K562 (cell line): ENCODE data around the gene DAGLA. TPM values are rescaled to one million over a fixed set of nuclear protein-coding genes. Genes with fewer than 3 reads are reported as not detected.

ENCODE experiments used
- ATF1 ChIP-seq, 2 experiments: fragments of 450-650 bp in 1 of 2; IDR thresholded peaks; 2 replicates each; pipeline ENCODE4 v1.6.1; 2016; ENCODE audit warnings: missing compliant biosample characterization in 1 of 2, missing genetic modification characterization in 1 of 2
- FOXK1 ChIP-seq: sonication (generic); formaldehyde crosslinking; IDR thresholded peaks from 2 replicates; pipeline ENCODE4 v1.8.0; 2022; ENCODE audit warnings: missing genetic modification reagents, mild to moderate bottlenecking, borderline replicate concordance
- IRF2 ChIP-seq: sonication (generic); formaldehyde crosslinking; IDR thresholded peaks from 2 replicates; pipeline ENCODE4 v1.8.1; 2022; ENCODE audit warnings: mild to moderate bottlenecking, missing genetic modification reagents
- JUND ChIP-seq, 2 experiments: IDR thresholded peaks; 2 replicates in 1 of 2; 3 replicates in 1 of 2; pipeline ENCODE4 v1.6.1; 2011; ENCODE audit warnings: borderline replicate concordance in 2 of 2, low read depth in 2 of 2, low read length in 2 of 2, improper control_type of control experiment in 1 of 2, missing biosample characterization in 1 of 2, missing genetic modification characterization in 1 of 2, missing genetic modification reagents in 1 of 2
- KAT7 ChIP-seq: sonication (generic); formaldehyde crosslinking; IDR thresholded peaks from 2 replicates; pipeline ENCODE4 v1.8.0; 2022; ENCODE audit warnings: missing genetic modification reagents, mild to moderate bottlenecking, borderline replicate concordance
- KLF1 ChIP-seq: fragments of 450-650 bp; IDR thresholded peaks from 2 replicates; pipeline ENCODE4 v1.6.1; 2016; ENCODE audit warnings: missing genetic modification characterization, missing compliant biosample characterization
- LEF1 ChIP-seq: fragments of 450-650 bp; IDR thresholded peaks from 2 replicates; pipeline ENCODE4 v1.6.1; 2016; ENCODE audit warnings: mild to moderate bottlenecking
- NFYB ChIP-seq: IDR thresholded peaks from 2 replicates; pipeline ENCODE4 v1.6.1; 2011; ENCODE audit warnings: mild to moderate bottlenecking, moderate library complexity; ENCODE audit not compliant: insufficient read length; ENCODE audit errors: extremely low read depth
- RBFOX2 ChIP-seq: fragments of 200-400 bp; formaldehyde crosslinking; IDR thresholded peaks from 2 replicates; pipeline ENCODE4 v1.6.1; 2017; ENCODE audit warnings: low read depth, mild to moderate bottlenecking, low read length, moderate library complexity
- RBM17 ChIP-seq: fragments of 200-400 bp; formaldehyde crosslinking; IDR thresholded peaks from 2 replicates; pipeline ENCODE4 v1.6.1; 2017; ENCODE audit warnings: low read depth, mild to moderate bottlenecking, low read length, borderline replicate concordance
- ZBTB33 ChIP-seq: sonication (generic); formaldehyde crosslinking; IDR thresholded peaks from 2 replicates; pipeline ENCODE4 v1.8.1; 2023; ENCODE audit warnings: mild to moderate bottlenecking, missing genetic modification reagents
- ZC3H11A ChIP-seq: IDR thresholded peaks from 2 replicates; pipeline ENCODE4 v1.6.1; 2012; ENCODE audit warnings: low read depth, low read length, improper control_type of control experiment
- ZKSCAN1 ChIP-seq: fragments of 150-350 bp; IDR thresholded peaks from 2 replicates; pipeline ENCODE4 v1.6.1; 2016; ENCODE audit warnings: low read depth, low read length
- polyA plus RNA-seq, 8 experiments: library from polyadenylated mRNA; depleted of rRNA in 4 of 8; stranded (reverse) in 5 of 8; unstranded in 3 of 8; fragments of >200 nt; fragmentation: Nextera tagmentation in 2 of 8; fragmentation: Illumina TruSeq in 1 of 8; extraction: Ambion mirVana in 2 of 8; extraction: Trizol in 1 of 8; gene quantifications; 2 replicates each; pipeline versions ENCODE4 v1.2.1 to v1.2.3, GENCODE V29; 2011 to 2014; ENCODE audit warnings: inconsistent platforms in 1 of 8, missing spikeins in 1 of 8
- total RNA-seq, 7 experiments: library from RNA; depleted of rRNA in 6 of 7; stranded (reverse); fragments of >200 nt in 6 of 7; fragmentation: Illumina TruSeq in 2 of 7; extraction: Trizol in 2 of 7; gene quantifications; 2 replicates each; pipeline versions ENCODE4 v1.2.1 to v1.2.3, GENCODE V29; 2011 to 2021; ENCODE audit warnings: low replicate concordance in 1 of 7
- TF ChIP-seq, protein P1 (sequence below): sonication (generic); formaldehyde crosslinking; IDR thresholded peaks from 2 replicates; pipeline ENCODE4 v1.4.0; 2020; ENCODE audit warnings: mild to moderate bottlenecking, missing genetic modification reagents
- TF ChIP-seq, protein P2 (sequence below), 3 experiments: IDR thresholded peaks in 2 of 3; conservative IDR thresholded peaks in 1 of 3; 2 replicates each; pipeline ENCODE4 v1.5.1; 2011 to 2012; ENCODE audit warnings: low read length in 3 of 3, mild to moderate bottlenecking in 3 of 3, control low read depth in 2 of 3, improper control_type of control experiment in 1 of 3, inconsistent platforms in 1 of 3, low read depth in 1 of 3, mixed read lengths in 1 of 3, moderate library complexity in 1 of 3; ENCODE audit not compliant: insufficient read depth in 2 of 3
- TF ChIP-seq, protein P3 (sequence below): sonication (generic); formaldehyde crosslinking; IDR thresholded peaks from 2 replicates; pipeline ENCODE4 v1.9.0; 2022; ENCODE audit warnings: mild to moderate bottlenecking, missing genetic modification reagents
- TF ChIP-seq, protein P4 (sequence below), 2 experiments: fragments of 450-650 bp in 1 of 2; sonication (generic) in 1 of 2; formaldehyde crosslinking in 1 of 2; IDR thresholded peaks in 1 of 2; conservative IDR thresholded peaks in 1 of 2; 2 replicates each; pipeline versions ENCODE4 v1.6.1 to v1.8.1; 2016 to 2023; ENCODE audit warnings: mild to moderate bottlenecking in 2 of 2, moderate library complexity in 2 of 2, inconsistent platforms in 1 of 2, missing genetic modification reagents in 1 of 2
- TF ChIP-seq, protein P5 (sequence below): fragments of 450-650 bp; conservative IDR thresholded peaks from 2 replicates; pipeline ENCODE4 v1.6.1; 2016; ENCODE audit warnings: missing genetic modification characterization, low read depth, mild to moderate bottlenecking, missing compliant biosample characterization, moderate library complexity

Gene DAGLA
- total and polyA plus RNA-seq, 9 of the 15 experiments (the other 6 are each of a cell fraction or from before 2014, with no cell fraction given): 0.03 to 0.16 (median 0.04) TPM; not detected in 4

DNA sequence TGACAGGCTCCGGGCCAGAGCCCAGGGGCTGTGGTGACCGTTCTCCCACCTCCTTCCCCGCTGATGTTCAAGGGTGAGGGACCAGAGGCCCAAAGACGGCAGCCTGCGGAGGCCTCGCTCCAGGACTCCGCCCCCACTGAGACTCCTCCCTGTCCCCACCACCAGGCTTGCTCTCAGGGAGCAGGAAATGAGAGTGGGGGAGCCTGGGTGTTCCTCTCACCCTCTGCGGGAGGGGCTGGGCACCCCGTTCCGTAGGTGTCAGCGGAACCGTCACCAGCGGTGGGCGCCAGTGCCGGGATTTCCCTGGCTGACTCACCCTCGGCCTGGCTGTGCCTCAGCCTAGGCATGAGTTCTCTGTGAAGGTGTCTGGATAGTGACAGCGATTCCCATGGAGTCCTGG is 15.7 kb downstream of the DAGLA start (continued):
- TF ChIP-seq KAT7 (no peak), FOXK1 (CRISPR knock-in tag) (no peak), KLF1 (tag) (no peak), NFYB (no peak), RBM17 (no peak), ZC3H11A (no peak), ATF1 (CRISPR knock-in tag; IDR thresholded peaks at IDR 0.05) (no peak), ATF1 (tag; IDR thresholded peaks at IDR 0.05) (no peak), ZKSCAN1 (no peak), IRF2 (CRISPR knock-in tag) (no peak), JUND (IDR thresholded peaks at IDR 0.05; ENCODE audit: borderline replicate concordance, low read depth, low read length) (peak; percentile 23; the same call in 1 of the 2 replicates), JUND (tag; IDR thresholded peaks at IDR 0.05; ENCODE audit: borderline replicate concordance, low read depth, low read length) (no peak), ZBTB33 (CRISPR knock-in tag) (peak; percentile 73), RBFOX2 (no peak), LEF1 (no peak)
- TF ChIP-seq, protein P1, sequence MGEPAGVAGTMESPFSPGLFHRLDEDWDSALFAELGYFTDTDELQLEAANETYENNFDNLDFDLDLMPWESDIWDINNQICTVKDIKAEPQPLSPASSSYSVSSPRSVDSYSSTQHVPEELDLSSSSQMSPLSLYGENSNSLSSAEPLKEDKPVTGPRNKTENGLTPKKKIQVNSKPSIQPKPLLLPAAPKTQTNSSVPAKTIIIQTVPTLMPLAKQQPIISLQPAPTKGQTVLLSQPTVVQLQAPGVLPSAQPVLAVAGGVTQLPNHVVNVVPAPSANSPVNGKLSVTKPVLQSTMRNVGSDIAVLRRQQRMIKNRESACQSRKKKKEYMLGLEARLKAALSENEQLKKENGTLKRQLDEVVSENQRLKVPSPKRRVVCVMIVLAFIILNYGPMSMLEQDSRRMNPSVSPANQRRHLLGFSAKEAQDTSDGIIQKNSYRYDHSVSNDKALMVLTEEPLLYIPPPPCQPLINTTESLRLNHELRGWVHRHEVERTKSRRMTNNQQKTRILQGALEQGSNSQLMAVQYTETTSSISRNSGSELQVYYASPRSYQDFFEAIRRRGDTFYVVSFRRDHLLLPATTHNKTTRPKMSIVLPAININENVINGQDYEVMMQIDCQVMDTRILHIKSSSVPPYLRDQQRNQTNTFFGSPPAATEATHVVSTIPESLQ: no peak
- TF ChIP-seq, protein P2, sequence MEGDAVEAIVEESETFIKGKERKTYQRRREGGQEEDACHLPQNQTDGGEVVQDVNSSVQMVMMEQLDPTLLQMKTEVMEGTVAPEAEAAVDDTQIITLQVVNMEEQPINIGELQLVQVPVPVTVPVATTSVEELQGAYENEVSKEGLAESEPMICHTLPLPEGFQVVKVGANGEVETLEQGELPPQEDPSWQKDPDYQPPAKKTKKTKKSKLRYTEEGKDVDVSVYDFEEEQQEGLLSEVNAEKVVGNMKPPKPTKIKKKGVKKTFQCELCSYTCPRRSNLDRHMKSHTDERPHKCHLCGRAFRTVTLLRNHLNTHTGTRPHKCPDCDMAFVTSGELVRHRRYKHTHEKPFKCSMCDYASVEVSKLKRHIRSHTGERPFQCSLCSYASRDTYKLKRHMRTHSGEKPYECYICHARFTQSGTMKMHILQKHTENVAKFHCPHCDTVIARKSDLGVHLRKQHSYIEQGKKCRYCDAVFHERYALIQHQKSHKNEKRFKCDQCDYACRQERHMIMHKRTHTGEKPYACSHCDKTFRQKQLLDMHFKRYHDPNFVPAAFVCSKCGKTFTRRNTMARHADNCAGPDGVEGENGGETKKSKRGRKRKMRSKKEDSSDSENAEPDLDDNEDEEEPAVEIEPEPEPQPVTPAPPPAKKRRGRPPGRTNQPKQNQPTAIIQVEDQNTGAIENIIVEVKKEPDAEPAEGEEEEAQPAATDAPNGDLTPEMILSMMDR (IDR thresholded peaks at IDR 0.05 in 2 of 3, conservative IDR thresholded peaks at IDR 0.05 in 1 of 3; ENCODE audit: insufficient read depth in 2 of 3, low read depth in 1 of 3, low read length in 3 of 3): no peak
- TF ChIP-seq, protein P3, sequence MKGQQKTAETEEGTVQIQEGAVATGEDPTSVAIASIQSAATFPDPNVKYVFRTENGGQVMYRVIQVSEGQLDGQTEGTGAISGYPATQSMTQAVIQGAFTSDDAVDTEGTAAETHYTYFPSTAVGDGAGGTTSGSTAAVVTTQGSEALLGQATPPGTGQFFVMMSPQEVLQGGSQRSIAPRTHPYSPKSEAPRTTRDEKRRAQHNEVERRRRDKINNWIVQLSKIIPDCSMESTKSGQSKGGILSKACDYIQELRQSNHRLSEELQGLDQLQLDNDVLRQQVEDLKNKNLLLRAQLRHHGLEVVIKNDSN: no peak
- TF ChIP-seq, protein P4, sequence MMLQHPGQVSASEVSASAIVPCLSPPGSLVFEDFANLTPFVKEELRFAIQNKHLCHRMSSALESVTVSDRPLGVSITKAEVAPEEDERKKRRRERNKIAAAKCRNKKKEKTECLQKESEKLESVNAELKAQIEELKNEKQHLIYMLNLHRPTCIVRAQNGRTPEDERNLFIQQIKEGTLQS (IDR thresholded peaks at IDR 0.05): peak; percentile 48; the same call in 1 of the 2 replicates
- TF ChIP-seq, protein P4 (CRISPR knock-in tag; conservative IDR thresholded peaks at IDR 0.05): no peak
- TF ChIP-seq, protein P5, sequence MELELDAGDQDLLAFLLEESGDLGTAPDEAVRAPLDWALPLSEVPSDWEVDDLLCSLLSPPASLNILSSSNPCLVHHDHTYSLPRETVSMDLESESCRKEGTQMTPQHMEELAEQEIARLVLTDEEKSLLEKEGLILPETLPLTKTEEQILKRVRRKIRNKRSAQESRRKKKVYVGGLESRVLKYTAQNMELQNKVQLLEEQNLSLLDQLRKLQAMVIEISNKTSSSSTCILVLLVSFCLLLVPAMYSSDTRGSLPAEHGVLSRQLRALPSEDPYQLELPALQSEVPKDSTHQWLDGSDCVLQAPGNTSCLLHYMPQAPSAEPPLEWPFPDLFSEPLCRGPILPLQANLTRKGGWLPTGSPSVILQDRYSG (tag): no peak
